Stimulated activated naive CD4-positive, alpha-beta T cell (primary cell): Measurements from ENCODE around the gene ST13.
"Not testable (repeated sequence)": the region's sequence is repeated elsewhere in the genome, so short reads cannot be mapped to it uniquely, and the experiment has no call there.

Experiments used
- DNase-seq, 6 experiments: peaks; one replicate each; lab custom pipeline; 2025; lab: John Stamatoyannopoulos, UW

Gene ST13

DNA sequence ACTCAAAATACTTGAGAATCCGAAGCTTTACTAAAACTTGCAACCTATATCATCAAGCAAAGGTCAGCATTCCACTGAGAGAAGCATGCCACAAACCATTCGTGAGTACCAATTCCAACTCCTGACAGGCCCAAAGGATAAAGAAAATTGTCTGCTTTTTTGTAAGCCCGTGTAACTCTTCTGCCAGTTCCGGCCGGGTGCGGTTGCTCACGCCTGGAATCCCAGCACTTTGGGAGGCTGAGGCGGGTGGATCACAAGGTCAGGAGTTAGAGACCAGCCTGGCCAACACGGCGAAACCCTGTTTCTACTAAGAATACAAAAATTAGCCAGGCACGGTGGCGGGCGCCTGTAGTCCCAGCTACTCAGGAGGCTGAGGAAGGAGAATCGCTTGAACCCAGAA is 74.7 kb downstream of the ST13 start:
- not testable (repeated sequence) for DNase-seq
